Astrocyte (in vitro differentiated cells and primary cell): ENCODE data around the gene SMARCD2.

Source experiments
- CTCF ChIP-seq: IDR thresholded peaks from 2 replicates; pipeline ENCODE4 v1.5.1; 2011; ENCODE audit warnings: low read depth, mild to moderate bottlenecking, inconsistent platforms, low read length, moderate library complexity; ENCODE audit not compliant: insufficient read depth
- EZH2 ChIP-seq: IDR thresholded peaks from 2 replicates; pipeline ENCODE4 v1.6.1; 2012; ENCODE audit warnings: mild to moderate bottlenecking, low read length, inconsistent platforms; ENCODE audit not compliant: insufficient read depth

- no peak for TF ChIP-seq CTCF
- TF ChIP-seq EZH2, result no peak
These were observed 36.9 kb downstream of the SMARCD2 start for GRCh38 chr17:63805591-63805990.
